ENCODE data around the gene TCHP.

The TCHP gene

DNA sequence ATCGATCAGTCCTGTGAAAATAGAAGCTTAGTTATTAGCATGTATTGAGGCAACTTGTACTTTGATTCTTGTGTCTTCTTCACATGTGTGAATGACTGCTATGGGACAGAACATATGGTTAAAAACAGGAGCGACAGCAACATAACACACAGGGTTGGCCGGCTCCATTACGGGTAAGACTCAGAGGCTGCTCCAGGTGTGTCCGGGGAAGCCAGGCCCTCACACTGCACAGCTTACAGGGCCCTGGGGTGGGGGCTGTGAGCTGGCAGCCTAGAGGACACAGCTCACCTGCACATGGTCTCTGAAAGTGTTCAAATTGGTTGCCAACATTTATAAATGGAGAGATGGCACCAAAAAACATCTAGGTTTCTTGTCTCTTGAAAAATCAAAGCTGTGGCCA, 31.1 kb downstream of the TCHP start:
- Histone ChIP-seq H3F3A (ENCODE audit: low read depth) (no peaks in the 10 kb centered on the region), H3K36me3 (ENCODE audit: insufficient read depth, low read length) (peaks cover 19% of the 10 kb centered on the region; the same call in 1 of the 2 replicates), H3K9ac (ENCODE audit: low read depth, low read length, poor library complexity, severe bottlenecking) (no peak overlapping the region), H3K4me2 (ENCODE audit: low read depth, low read length, poor library complexity, severe bottlenecking) (no peak overlapping the region), H3K27me3 (ENCODE audit: insufficient read depth, low read length, poor library complexity, severe bottlenecking) (no peaks in the 10 kb centered on the region), H2AFZ (ENCODE audit: low read length) (no peak overlapping the region), H3K79me2 (ENCODE audit: insufficient read depth, low read length) (no peaks in the 10 kb centered on the region), H3K4me3 (ENCODE audit: low read length, poor library complexity, severe bottlenecking) (no peak overlapping the region), H3K9me3 (ENCODE audit: insufficient read depth, low read depth, low read length) (no peaks in the 10 kb centered on the region), H3K9me2 (replicated peaks; ENCODE audit: low read depth, low read length) (no peaks in the 10 kb centered on the region), H4K20me1 (ENCODE audit: insufficient read depth, low read length, poor library complexity, severe bottlenecking) (no peaks in the 10 kb centered on the region), H3K4me1 (ENCODE audit: insufficient read depth, low read length, poor library complexity, severe bottlenecking) (no peaks in the 10 kb centered on the region)
- TF ChIP-seq CTCF (conservative IDR thresholded peaks at IDR 0.05; ENCODE audit: low read length) (no peak), EZH2phosphoT487 (IDR thresholded peaks at IDR 0.05; ENCODE audit: borderline replicate concordance) (no peak)

- Histone ChIP-seq H3K9ac (ENCODE audit: low read depth, low read length, poor library complexity, severe bottlenecking) (no peak overlapping the region), H3K9me2 (replicated peaks; ENCODE audit: low read depth, low read length) (no peaks in the 10 kb centered on the region), H3K79me2 (ENCODE audit: insufficient read depth, low read length) (no peaks in the 10 kb centered on the region), H3K36me3 (ENCODE audit: insufficient read depth, low read length) (peaks cover 30% of the 10 kb centered on the region; the same call in 1 of the 2 replicates), H3K4me3 (ENCODE audit: low read length, poor library complexity, severe bottlenecking) (no peak overlapping the region), H2AFZ (ENCODE audit: low read length) (no peak overlapping the region), H3K4me1 (ENCODE audit: insufficient read depth, low read length, poor library complexity, severe bottlenecking) (no peaks in the 10 kb centered on the region), H3K9me3 (ENCODE audit: insufficient read depth, low read depth, low read length) (no peaks in the 10 kb centered on the region), H3K4me2 (ENCODE audit: low read depth, low read length, poor library complexity, severe bottlenecking) (no peak overlapping the region), H4K20me1 (ENCODE audit: insufficient read depth, low read length, poor library complexity, severe bottlenecking) (no peaks in the 10 kb centered on the region), H3K27me3 (ENCODE audit: insufficient read depth, low read length, poor library complexity, severe bottlenecking) (no peaks in the 10 kb centered on the region), H3F3A (ENCODE audit: low read depth) (no peaks in the 10 kb centered on the region)
- TF ChIP-seq EZH2phosphoT487 (IDR thresholded peaks at IDR 0.05; ENCODE audit: borderline replicate concordance), result no peak
- no peak for TF ChIP-seq CTCF (conservative IDR thresholded peaks at IDR 0.05; ENCODE audit: low read length)
Observed at GRCh38 chr12:109932878-109933503, 32.9 kb downstream of the TCHP start.

DNA sequence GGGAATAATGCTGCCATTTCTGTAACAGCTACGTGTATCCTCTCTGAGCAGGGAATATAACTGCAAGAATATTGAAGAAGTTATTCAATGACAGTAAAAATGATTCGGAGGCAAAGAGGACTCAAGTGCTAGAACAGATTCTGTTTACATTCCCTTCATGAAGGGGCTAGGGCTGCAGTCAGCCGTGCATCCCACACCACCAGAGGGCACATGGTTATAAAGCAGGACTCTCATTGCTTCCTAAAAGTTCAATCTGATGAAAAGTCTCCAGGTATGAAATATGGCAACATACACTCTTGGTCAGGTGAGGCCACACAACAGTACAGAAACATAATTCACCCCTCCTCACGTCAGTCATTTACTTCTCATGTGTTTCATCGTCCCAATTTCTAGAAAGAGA, 34.0 kb downstream of the TCHP start:
- Histone ChIP-seq H3F3A (ENCODE audit: low read depth) (no peaks in the 10 kb centered on the region), H3K9me3 (ENCODE audit: insufficient read depth, low read depth, low read length) (no peaks in the 10 kb centered on the region), H3K36me3 (ENCODE audit: insufficient read depth, low read length) (peaks cover 33% of the 10 kb centered on the region; the same call in 1 of the 2 replicates), H3K79me2 (ENCODE audit: insufficient read depth, low read length) (no peaks in the 10 kb centered on the region), H3K4me1 (ENCODE audit: insufficient read depth, low read length, poor library complexity, severe bottlenecking) (no peaks in the 10 kb centered on the region), H2AFZ (ENCODE audit: low read length) (no peak overlapping the region), H4K20me1 (ENCODE audit: insufficient read depth, low read length, poor library complexity, severe bottlenecking) (no peaks in the 10 kb centered on the region), H3K9me2 (replicated peaks; ENCODE audit: low read depth, low read length) (no peaks in the 10 kb centered on the region), H3K4me2 (ENCODE audit: low read depth, low read length, poor library complexity, severe bottlenecking) (no peak overlapping the region), H3K27me3 (ENCODE audit: insufficient read depth, low read length, poor library complexity, severe bottlenecking) (no peaks in the 10 kb centered on the region), H3K4me3 (ENCODE audit: low read length, poor library complexity, severe bottlenecking) (no peak overlapping the region), H3K9ac (ENCODE audit: low read depth, low read length, poor library complexity, severe bottlenecking) (no peak overlapping the region)
- TF ChIP-seq EZH2phosphoT487 (IDR thresholded peaks at IDR 0.05; ENCODE audit: borderline replicate concordance), result no peak
- TF ChIP-seq CTCF (conservative IDR thresholded peaks at IDR 0.05; ENCODE audit: low read length), result peak; percentile 49
